Muscle layer of colon (tissue), 2 donors: Measurements from ENCODE around the gene CMPK2.

Source experiments
- H3K27ac ChIP-seq: one replicate; pipeline ENCODE4 v1.7.0; 2013; ENCODE audit warnings: low read depth, mild to moderate bottlenecking, low read length, moderate library complexity
- H3K27me3 ChIP-seq, 2 donors: one replicate each; pipeline ENCODE4 v1.7.0; 2013; ENCODE audit warnings: low read length in 2 of 2, mild to moderate bottlenecking in 2 of 2; ENCODE audit not compliant: insufficient read depth in 2 of 2, control insufficient read depth in 1 of 2
- H3K36me3 ChIP-seq: one replicate; pipeline ENCODE4 v1.7.0; 2013; ENCODE audit warnings: mild to moderate bottlenecking, low read length; ENCODE audit not compliant: insufficient read depth
- H3K4me1 ChIP-seq: one replicate; pipeline ENCODE4 v1.7.0; 2013; ENCODE audit warnings: mild to moderate bottlenecking, low read length; ENCODE audit not compliant: insufficient read depth
- H3K4me3 ChIP-seq, 2 donors: one replicate each; pipeline ENCODE4 v1.7.0; 2013; ENCODE audit warnings: low read length in 2 of 2, low read depth in 1 of 2, mild to moderate bottlenecking in 1 of 2, moderate library complexity in 1 of 2
- H3K9ac ChIP-seq: one replicate; pipeline ENCODE4 v1.7.0; 2013; ENCODE audit warnings: low read length
- H3K9me3 ChIP-seq: one replicate; pipeline ENCODE4 v1.7.0; 2013; ENCODE audit warnings: mild to moderate bottlenecking, low read length
- donor health status: abdominal sarcoma.
- donor health status: Adenocarcinoma of cecum.

CMPK2 gene

GRCh38 chr2:6878549-6878948, 12.8 kb upstream of the CMPK2 start:
- no peak overlapping the region for H3K4me3 ChIP-seq
- no peaks in the 10 kb centered on the region for H3K36me3 ChIP-seq
- peaks cover 9% of the 10 kb centered on the region for H3K4me1 ChIP-seq
- no peaks in the 10 kb centered on the region for H3K9me3 ChIP-seq
- H3K27me3 ChIP-seq, result no peaks in the 10 kb centered on the region
- H3K27ac ChIP-seq, result no peak overlapping the region
- H3K9ac ChIP-seq, result no peak overlapping the region

- Histone ChIP-seq H3K9me3 (no peaks in the 10 kb centered on the region), H3K4me1 (peaks cover 9% of the 10 kb centered on the region), H3K27ac (peak within 1 kb of the TSS; percentile 75), H3K36me3 (no peaks in the 10 kb centered on the region), H3K9ac (peak within 1 kb of the TSS; percentile 45), H3K4me3 (peak within 1 kb of the TSS; percentile 65 to 66), H3K27me3 (no peaks in the 10 kb centered on the region)
Measured at GRCh38 chr2:6877402-6878304, 11.9 kb upstream of the CMPK2 start, which contains the start of gene RSAD2. RSAD2 (plus strand) TSS chr2:6877777; CDS start chr2:6877801, 24 bp downstream.

- Histone ChIP-seq H3K9me3 (no peaks in the 10 kb centered on the region), H3K27me3 (no peaks in the 10 kb centered on the region), H3K4me3 (no peak overlapping the region), H3K4me1 (peaks cover 9% of the 10 kb centered on the region), H3K36me3 (no peaks in the 10 kb centered on the region), H3K27ac (no peak overlapping the region), H3K9ac (no peak overlapping the region)
Measured at GRCh38 chr2:6876309-6876708, 10.6 kb upstream of the CMPK2 start.

- Histone ChIP-seq H3K27me3 (no peaks in the 10 kb centered on the region), H3K4me3 (no peak overlapping the region), H3K9ac (no peak overlapping the region), H3K9me3 (no peaks in the 10 kb centered on the region), H3K4me1 (peaks cover 9% of the 10 kb centered on the region), H3K36me3 (no peaks in the 10 kb centered on the region), H3K27ac (no peak overlapping the region)
Measured at GRCh38 chr2:6874032-6874431, 8.3 kb upstream of the CMPK2 start.

GRCh38 chr2:6872394-6872793, 6.7 kb upstream of the CMPK2 start:
- H3K27me3 ChIP-seq, result no peaks in the 10 kb centered on the region
- no peak overlapping the region for H3K9ac ChIP-seq
- H3K4me1 ChIP-seq, result no peaks in the 10 kb centered on the region
- H3K27ac ChIP-seq, result no peak overlapping the region
- H3K4me3 ChIP-seq, result no peak overlapping the region
- no peaks in the 10 kb centered on the region for H3K9me3 ChIP-seq
- H3K36me3 ChIP-seq, result no peaks in the 10 kb centered on the region

DNA sequence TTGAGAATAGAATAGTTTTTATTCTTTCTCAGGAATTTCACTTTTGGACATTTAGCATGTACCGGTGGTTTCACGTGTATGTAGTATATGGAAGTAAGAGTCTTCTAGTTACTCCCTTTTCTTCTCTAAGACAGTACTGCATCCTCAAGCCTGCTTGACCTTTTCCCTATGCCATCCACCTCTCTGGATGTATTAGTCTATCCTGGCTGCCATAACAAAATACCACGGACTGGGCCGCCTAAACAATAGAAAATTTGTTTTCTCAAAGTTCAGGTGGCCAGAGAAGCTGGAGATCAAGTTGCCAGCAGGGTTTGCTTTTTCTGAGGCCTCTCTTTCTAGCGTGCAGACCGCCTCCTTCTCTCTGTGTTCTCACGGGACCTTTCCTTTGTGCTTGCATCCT, 1.3 kb upstream of the CMPK2 start:
- peaks cover 14% of the 10 kb centered on the region for H3K4me1 ChIP-seq
- H3K36me3 ChIP-seq, result no peaks in the 10 kb centered on the region
- no peaks in the 10 kb centered on the region for H3K27me3 ChIP-seq
- no peak overlapping the region for H3K27ac ChIP-seq
- H3K9me3 ChIP-seq, result no peaks in the 10 kb centered on the region
- no peak overlapping the region for H3K4me3 ChIP-seq
- H3K9ac ChIP-seq, result no peak overlapping the region

DNA sequence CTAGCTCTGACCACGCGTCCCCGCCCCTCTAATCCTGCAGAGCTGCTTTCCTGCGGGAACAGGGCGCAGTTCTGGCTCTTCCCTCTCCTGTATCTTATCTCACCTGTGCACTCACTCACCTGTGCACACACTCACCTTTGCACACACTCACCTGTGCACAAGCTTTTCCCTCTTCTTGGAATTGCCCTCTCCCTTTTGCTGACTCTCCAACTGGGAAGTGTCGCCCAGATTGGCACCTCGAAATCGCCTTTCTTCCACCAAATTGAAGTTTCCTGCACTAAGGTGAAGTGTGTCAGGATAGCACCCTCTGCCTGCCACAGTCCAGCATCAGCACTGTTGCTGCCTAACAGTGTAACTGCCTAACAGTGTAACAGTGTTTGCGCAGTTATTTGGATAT, 566 bp upstream of the CMPK2 start:
- Histone ChIP-seq H3K27me3 (no peaks in the 10 kb centered on the region), H3K4me3 (peak overlapping the region; percentile 65 to 68), H3K36me3 (peaks cover 3% of the 10 kb centered on the region), H3K9ac (peak overlapping the region; percentile 11), H3K4me1 (peaks cover 14% of the 10 kb centered on the region), H3K27ac (peak overlapping the region; percentile 59), H3K9me3 (no peaks in the 10 kb centered on the region)

DNA sequence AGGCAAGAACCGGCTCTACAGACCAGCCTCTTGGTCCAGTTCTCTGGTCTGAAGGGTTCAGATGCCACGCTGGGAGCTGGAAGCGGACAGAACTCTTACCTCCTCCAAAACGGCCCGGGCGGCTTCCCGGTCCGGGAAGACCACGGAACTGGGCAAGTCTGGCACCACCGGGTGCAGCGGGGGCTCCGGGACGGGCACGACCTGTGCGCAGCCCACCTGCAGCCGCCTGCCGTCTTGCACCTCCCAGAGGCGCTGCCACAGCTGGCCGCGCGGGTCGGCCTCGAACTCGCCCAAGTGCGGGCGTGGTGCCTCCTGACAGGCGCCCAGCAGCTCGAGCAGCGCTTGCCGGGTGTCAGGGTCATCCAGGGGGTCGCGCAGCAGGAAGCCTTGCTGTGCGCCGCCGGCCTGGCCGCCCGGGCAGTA, 773 bp downstream of the CMPK2 start:
- Histone ChIP-seq H3K4me3 (peak overlapping the region; percentile 65 to 68), H3K9me3 (no peaks in the 10 kb centered on the region), H3K9ac (no peak overlapping the region), H3K27me3 (no peaks in the 10 kb centered on the region), H3K4me1 (peaks cover 14% of the 10 kb centered on the region), H3K36me3 (peaks cover 8% of the 10 kb centered on the region), H3K27ac (peak overlapping the region; percentile 59)

DNA sequence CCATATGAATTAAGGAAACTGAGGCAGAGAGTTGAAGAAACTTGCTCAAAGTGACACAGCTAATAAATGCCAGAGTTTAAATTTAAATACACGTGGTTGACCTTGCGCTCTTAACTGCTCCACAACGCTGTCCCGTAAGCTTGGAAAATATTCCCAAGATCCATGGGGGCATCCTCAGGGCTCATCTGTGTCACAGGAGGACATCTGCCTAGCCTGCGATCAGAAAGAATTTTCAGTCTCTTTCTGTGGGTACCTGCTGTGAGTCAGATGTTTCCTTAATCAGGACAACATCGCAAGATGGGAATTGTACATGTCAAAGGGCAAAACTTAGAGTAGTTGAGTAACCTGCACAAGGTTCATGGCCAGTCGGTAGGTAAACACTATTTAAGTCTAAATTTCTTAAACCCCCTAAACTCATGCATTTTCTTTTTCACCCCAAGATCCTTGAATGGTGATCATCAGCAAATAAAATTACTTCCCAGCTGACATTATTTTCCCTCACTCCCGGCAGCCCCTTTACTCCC, 1.4 kb downstream of the CMPK2 start:
- Histone ChIP-seq H3K36me3 (peaks cover 8% of the 10 kb centered on the region), H3K27ac (no peak overlapping the region), H3K4me3 (no peak overlapping the region), H3K27me3 (no peaks in the 10 kb centered on the region), H3K4me1 (peaks cover 14% of the 10 kb centered on the region), H3K9me3 (no peaks in the 10 kb centered on the region), H3K9ac (no peak overlapping the region)

- Histone ChIP-seq H3K4me1 (peaks cover 14% of the 10 kb centered on the region), H3K27ac (no peak overlapping the region), H3K36me3 (peaks cover 8% of the 10 kb centered on the region), H3K27me3 (no peaks in the 10 kb centered on the region), H3K9me3 (no peaks in the 10 kb centered on the region), H3K9ac (no peak overlapping the region), H3K4me3 (no peak overlapping the region)
Measured at GRCh38 chr2:6863792-6864191, 1.9 kb downstream of the CMPK2 start.

GRCh38 chr2:6860296-6860695, 5.4 kb downstream of the CMPK2 start:
- peaks cover 8% of the 10 kb centered on the region for H3K36me3 ChIP-seq
- H3K4me3 ChIP-seq, result no peak overlapping the region

More at GRCh38 chr2:6860296-6860695, 5.4 kb downstream of the CMPK2 start:
- H3K27ac ChIP-seq, result no peak overlapping the region
- H3K4me1 ChIP-seq, result peaks cover 5% of the 10 kb centered on the region
- H3K9me3 ChIP-seq, result no peaks in the 10 kb centered on the region
- H3K27me3 ChIP-seq, result no peaks in the 10 kb centered on the region
- H3K9ac ChIP-seq, result no peak overlapping the region
